HG03460 (cell line): Measurements from ENCODE around the gene TPM1.

ENCODE experiments used
- ATAC-seq: cut with Tn5 transposase; IDR thresholded peaks from one replicate; pipeline ENCODE4 v1.9.1; 2021; ENCODE audit not compliant: unreplicated experiment

The TPM1 gene

GRCh38 chr15:63073497-63074172 is 31.1 kb downstream of the TPM1 start:
- ATAC-seq: no peak

- ATAC-seq: no peak
Observed at GRCh38 chr15:63075015-63075983, 32.8 kb downstream of the TPM1 start.

- ATAC-seq: no peak
Observed at GRCh38 chr15:63075984-63076713, 33.6 kb downstream of the TPM1 start.

- no peak for ATAC-seq
Observed at GRCh38 chr15:63076714-63077046, 34.1 kb downstream of the TPM1 start.

GRCh38 chr15:63077952-63078351 is 35.4 kb downstream of the TPM1 start:
- no peak for ATAC-seq

GRCh38 chr15:63079947-63080626 is 37.5 kb downstream of the TPM1 start:
- no peak for ATAC-seq

- ATAC-seq: no peak
Observed at GRCh38 chr15:63080634-63081250, 38.2 kb downstream of the TPM1 start.

- ATAC-seq: no peak
Observed at GRCh38 chr15:63082366-63082765, 39.8 kb downstream of the TPM1 start.

- ATAC-seq: no peak
Observed at GRCh38 chr15:63083044-63083443, 40.5 kb downstream of the TPM1 start.

- no peak for ATAC-seq
Observed at GRCh38 chr15:63083541-63083940, 41.0 kb downstream of the TPM1 start.

- no peak for ATAC-seq
Observed at GRCh38 chr15:63084806-63085205, 42.3 kb downstream of the TPM1 start.

GRCh38 chr15:63085289-63085688 is 42.7 kb downstream of the TPM1 start:
- no peak for ATAC-seq

- no peak for ATAC-seq
Observed at GRCh38 chr15:63086271-63086670, 43.7 kb downstream of the TPM1 start.

- no peak for ATAC-seq
Observed at GRCh38 chr15:63086947-63087346, 44.4 kb downstream of the TPM1 start.

GRCh38 chr15:63088533-63089245 is 46.1 kb downstream of the TPM1 start:
- ATAC-seq: no peak

GRCh38 chr15:63089260-63090043 is 46.9 kb downstream of the TPM1 start:
- ATAC-seq: no peak

- no peak for ATAC-seq
Observed at GRCh38 chr15:63090472-63090871, 47.9 kb downstream of the TPM1 start.

GRCh38 chr15:63090887-63091286 is 48.3 kb downstream of the TPM1 start:
- no peak for ATAC-seq
